BJ (cell line): ENCODE data around the gene BACE2. TPM values are rescaled to one million over a fixed set of nuclear protein-coding genes. Genes with fewer than 3 reads are reported as not detected.

Experiments used
- CTCF ChIA-PET: fragments of 350-600 bp; formaldehyde crosslinking; extraction: SDS; loops from one replicate; lab custom pipeline; 2021; ENCODE audit warnings: antibody characterized with exemption, inconsistent platforms; lab: Yijun Ruan, JAX
- POLR2A ChIA-PET: fragments of 300-600 bp; sonication (Branson Sonifier 250); formaldehyde crosslinking; extraction: SDS; loops from one replicate; lab custom pipeline; 2021; ENCODE audit warnings: antibody characterized with exemption; lab: Charles Lee
- DNase-seq: peaks from one replicate; pipeline ENCODE4 v3.0.0-alpha.2; 2011; ENCODE audit warnings: low read depth
- H3K27me3 ChIP-seq: 2 replicates; pipeline ENCODE4 v1.6.0; 2011; ENCODE audit warnings: low read length; ENCODE audit not compliant: control insufficient read depth, insufficient read depth
- H3K36me3 ChIP-seq: 2 replicates; pipeline ENCODE4 v1.5.1; 2011; ENCODE audit warnings: low read length; ENCODE audit not compliant: control insufficient read depth, insufficient read depth
- H3K4me3 ChIP-seq: 2 replicates; pipeline ENCODE4 v1.5.1; 2011; ENCODE audit warnings: low read depth, mild to moderate bottlenecking, control low read depth, low read length
- CTCF ChIP-seq: IDR thresholded peaks from 2 replicates; pipeline ENCODE4 v1.5.1; 2011; ENCODE audit warnings: low read depth, mild to moderate bottlenecking, control low read depth, inconsistent platforms, low read length, moderate library complexity; ENCODE audit not compliant: insufficient read depth
- polyA plus RNA-seq: library from polyadenylated mRNA; depleted of rRNA; stranded (reverse); fragments of >200 nt; gene quantifications from 2 replicates; pipeline ENCODE4 v1.2.3, GENCODE V29; 2011; rRNA removed
- small RNA-seq: library from RNA; depleted of rRNA; stranded (forward); fragments of <200 nt; gene quantifications from one replicate; pipeline ENCODE3, GENCODE V24; 2012; ENCODE audit warnings: low replicate concordance, low read depth; ENCODE audit not compliant: insufficient read length

The BACE2 gene
- polyA plus RNA-seq, 1 experiment = 38.5 TPM

- Histone ChIP-seq H3K4me3 (no peak overlapping the region), H3K27me3 (no peaks in the 10 kb centered on the region), H3K36me3 (no peaks in the 10 kb centered on the region)
- ChIA-PET CTCF (interaction anchor here (0.7 kb wide), 1 partner anchor 62 kb away, joined by 3 read pairs; no protein-coding TSS in a partner anchor), POLR2A (no interaction called here)
- no peak for TF ChIP-seq CTCF
- no peak for DNase-seq
These were observed 157.4 kb downstream of the BACE2 start for GRCh38 chr21:41325138-41325912.

GRCh38 chr21:41326414-41327080, 158.6 kb downstream of the BACE2 start:
- Histone ChIP-seq H3K4me3 (no peak overlapping the region), H3K27me3 (no peaks in the 10 kb centered on the region), H3K36me3 (no peaks in the 10 kb centered on the region)
- POLR2A ChIA-PET = no interaction called here
- TF ChIP-seq CTCF = no peak
- CTCF ChIA-PET = no interaction called here
- DNase-seq = no peak

GRCh38 chr21:41327753-41328152, 159.8 kb downstream of the BACE2 start:
- ChIA-PET POLR2A (no interaction called here), CTCF (no interaction called here)
- Histone ChIP-seq H3K4me3 (no peak overlapping the region), H3K27me3 (no peaks in the 10 kb centered on the region), H3K36me3 (no peaks in the 10 kb centered on the region)
- DNase-seq = no peak
- no peak for TF ChIP-seq CTCF

- no peak for TF ChIP-seq CTCF
- Histone ChIP-seq H3K27me3 (no peaks in the 10 kb centered on the region), H3K36me3 (no peaks in the 10 kb centered on the region), H3K4me3 (no peak overlapping the region)
- DNase-seq = no peak
- CTCF ChIA-PET = no interaction called here
- POLR2A ChIA-PET = no interaction called here
These were observed 161.0 kb downstream of the BACE2 start for GRCh38 chr21:41328660-41329607.

Small RNA genes lying within 50 kb of the gene (small RNA-seq; reads per million reads assigned to genes)
- gene MIR3197 = not detected

Other genes with a start within 250 kb of the BACE2 start
- gene FAM3B, start 148.6 kb downstream of the BACE2 start, polyA plus RNA-seq = not detected in 2 replicates
- 4.1 and 5.1 TPM in 2 replicates for gene MX2, start 193.9 kb downstream of the BACE2 start, polyA plus RNA-seq